Chondrocyte (in vitro differentiated cells): ENCODE measurements around the gene ATG4B. TPM values are rescaled to one million over a fixed set of nuclear protein-coding genes. Genes with fewer than 3 reads are reported as not detected.
A peak's percentile ranks its signal among the peaks of the same experiment; 100 is the strongest.

Experiments
- DNase-seq: peaks from one replicate; pipeline ENCODE4 v3.0.0; 2021; ENCODE audit warnings: mixed read lengths, low spot score
- H3K27ac Mint-ChIP-seq: one replicate; pipeline ENCODE4 v1.8.0; 2021; ENCODE audit warnings: mild to moderate bottlenecking, moderate library complexity, mixed read lengths; ENCODE audit not compliant: unreplicated experiment
- H3K27me3 Mint-ChIP-seq: 2 replicates; pipeline ENCODE4 v1.8.0; 2021; ENCODE audit warnings: low read depth, mixed read lengths
- H3K36me3 Mint-ChIP-seq: 2 replicates; pipeline ENCODE4 v1.8.0; 2021; ENCODE audit warnings: low read depth, mixed read lengths
- H3K4me1 Mint-ChIP-seq: 2 replicates; pipeline ENCODE4 v1.8.0; 2021; ENCODE audit warnings: low read depth, mild to moderate bottlenecking, mixed read lengths
- H3K4me3 Mint-ChIP-seq: one replicate; pipeline ENCODE4 v1.8.0; 2021; ENCODE audit warnings: mild to moderate bottlenecking, moderate library complexity, mixed read lengths; ENCODE audit not compliant: unreplicated experiment
- H3K9me3 Mint-ChIP-seq: 2 replicates; pipeline ENCODE4 v1.8.0; 2021; ENCODE audit warnings: low read depth, mixed read lengths
- CTCF ChIP-seq: fragments of 200-600 bp; sonication (generic); IDR thresholded peaks from 2 replicates; pipeline ENCODE4 v1.5.0; 2021; ENCODE audit warnings: antibody characterized with exemption, mild to moderate bottlenecking, moderate library complexity
- total RNA-seq: library from RNA; stranded (reverse); gene quantifications from 3 replicates; pipeline ENCODE4 v1.2.1, GENCODE V29; 2021

Gene ATG4B
- total RNA-seq, 1 donor from 2014 or later = 57.2 TPM

DNA sequence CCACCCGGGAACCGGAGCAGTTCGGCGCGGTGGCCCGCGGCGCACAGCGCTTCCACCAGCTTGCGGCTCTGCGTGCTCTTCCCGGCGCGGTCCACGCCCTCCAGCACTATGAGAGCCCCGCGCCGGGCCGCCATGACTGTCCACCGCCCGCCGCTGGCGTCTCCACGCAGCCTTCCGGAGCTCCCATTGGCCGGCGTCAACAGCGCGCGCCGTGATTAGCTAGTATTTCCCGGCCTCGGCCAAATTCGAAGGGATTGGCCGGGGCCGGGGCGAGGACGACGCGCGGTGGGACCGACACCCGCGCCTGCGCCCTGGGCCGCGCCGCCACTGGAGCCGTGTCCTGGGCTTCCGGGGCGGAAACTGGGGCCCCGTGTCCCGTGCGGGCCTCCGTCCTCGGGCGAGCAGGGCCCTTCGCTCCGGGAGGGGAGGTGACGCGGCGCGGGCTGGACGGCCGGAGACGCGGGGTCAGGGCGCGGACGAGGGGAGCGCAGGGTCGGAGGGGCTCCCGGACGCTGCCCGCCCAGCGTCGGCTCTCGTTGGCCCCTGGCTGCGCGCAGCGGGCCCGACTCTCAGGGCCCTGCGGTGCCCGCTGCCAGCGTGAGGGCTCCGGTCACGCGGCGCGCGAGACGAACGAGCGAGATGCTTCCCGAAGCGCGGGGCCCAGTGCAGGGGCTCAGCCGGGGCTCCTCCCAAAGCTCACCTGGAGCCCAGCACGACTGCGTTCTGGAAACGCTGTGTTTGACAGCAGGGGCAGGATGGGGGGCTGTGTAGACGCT, 49.3 kb downstream of the ATG4B start, which contains the start of gene DTYMK:
DTYMK (minus strand) TSS at position 166 of the 776 bp plus-strand sequence; CDS start at position 134, 32 bp downstream.
- Mint-ChIP-seq H3K9me3 (no peaks in the 10 kb centered on the region), H3K36me3 (peaks cover 1% of the 10 kb centered on the region)

DNA sequence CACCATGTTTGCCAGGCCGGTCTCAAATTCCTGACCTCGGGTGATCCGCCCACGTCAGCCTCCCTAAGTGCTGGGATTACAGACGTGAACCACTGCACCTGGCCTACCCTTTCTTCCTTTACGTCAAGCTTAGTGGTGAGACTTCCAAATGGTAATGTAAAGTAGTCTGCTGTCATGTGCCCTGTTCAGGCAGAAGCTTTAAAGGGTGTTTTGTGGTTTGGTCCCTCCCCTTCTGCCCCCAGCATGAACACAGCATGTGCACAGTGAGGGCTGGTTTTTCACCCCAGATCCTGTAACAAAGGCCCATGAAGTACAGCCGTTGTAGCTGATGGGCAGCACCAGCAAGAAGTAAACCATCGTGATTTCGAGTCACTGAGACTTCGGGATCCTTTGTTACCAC, 51.8 kb downstream of the ATG4B start:
- no peak for TF ChIP-seq CTCF
- Mint-ChIP-seq H3K27me3 (no peaks in the 10 kb centered on the region), H3K4me3 (no peak overlapping the region), H3K36me3 (peaks cover 3% of the 10 kb centered on the region), H3K9me3 (no peaks in the 10 kb centered on the region), H3K4me1 (peaks cover 28% of the 10 kb centered on the region), H3K27ac (no peak overlapping the region)
- DNase-seq = no peak

More for the DNA sequence above, 49.3 kb downstream of the ATG4B start, which contains the start of gene DTYMK:
- peak within 1 kb of the TSS; percentile 95 for H3K27ac Mint-ChIP-seq
- no peak for TF ChIP-seq CTCF
- H3K27me3 Mint-ChIP-seq = no peaks in the 10 kb centered on the region
- H3K4me3 Mint-ChIP-seq = peak within 1 kb of the TSS; percentile 92
- H3K4me1 Mint-ChIP-seq = peaks cover 22% of the 10 kb centered on the region
- peak; percentile 98 for DNase-seq

DNA sequence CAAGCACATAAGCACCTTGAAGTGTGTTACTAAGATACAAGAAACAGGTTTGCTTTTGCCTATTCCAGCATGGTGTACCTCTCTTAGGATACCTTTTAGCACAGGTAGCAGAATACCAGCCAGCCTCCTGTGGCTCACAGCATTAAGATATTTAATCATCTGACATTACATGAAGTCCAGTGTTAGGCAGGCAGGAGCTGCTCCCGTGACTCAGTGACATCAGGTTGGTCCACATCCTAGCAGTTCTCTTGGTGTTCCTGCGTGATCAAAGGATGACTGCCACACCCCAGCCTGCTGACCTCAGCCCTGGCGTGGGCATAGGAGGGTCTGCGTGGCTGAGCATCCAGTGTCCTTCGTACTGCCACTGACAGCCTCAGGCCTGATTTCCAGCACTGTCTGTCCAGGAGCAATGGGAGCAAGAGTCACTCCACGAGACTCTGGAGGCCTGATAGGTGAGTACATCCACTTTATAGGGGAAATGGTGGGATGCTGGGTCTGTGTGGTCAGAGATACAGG, 52.8 kb downstream of the ATG4B start:
- Mint-ChIP-seq H3K4me1 (peaks cover 28% of the 10 kb centered on the region), H3K27me3 (no peaks in the 10 kb centered on the region), H3K36me3 (peaks cover 3% of the 10 kb centered on the region), H3K9me3 (no peaks in the 10 kb centered on the region), H3K4me3 (no peak overlapping the region), H3K27ac (no peak overlapping the region)
- TF ChIP-seq CTCF = no peak
- DNase-seq = no peak

DNA sequence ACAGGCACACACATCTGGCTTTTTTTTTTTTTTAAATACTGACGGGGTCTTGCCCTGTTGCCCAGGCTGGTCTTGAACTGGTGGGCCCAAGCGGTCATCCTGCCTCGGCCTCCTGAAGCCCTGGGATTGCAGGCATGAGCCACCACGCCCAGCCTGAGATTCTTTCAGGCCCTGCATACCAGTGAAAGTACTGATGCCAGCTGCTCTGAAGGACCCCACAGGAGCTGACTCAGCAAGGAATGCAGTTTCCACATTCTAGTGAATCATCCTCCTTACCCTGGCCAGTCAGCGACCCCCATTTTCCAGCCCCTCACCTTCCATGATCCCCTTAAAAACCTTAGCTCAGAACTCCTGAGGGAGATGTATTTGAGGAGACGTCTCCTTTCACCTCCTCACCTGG, 55.0 kb downstream of the ATG4B start:
- no peaks in the 10 kb centered on the region for H3K27me3 Mint-ChIP-seq
- peaks cover 3% of the 10 kb centered on the region for H3K36me3 Mint-ChIP-seq
- no peak for TF ChIP-seq CTCF
- H3K4me1 Mint-ChIP-seq = peaks cover 19% of the 10 kb centered on the region
- DNase-seq = no peak
- no peaks in the 10 kb centered on the region for H3K9me3 Mint-ChIP-seq
- peak overlapping the region; percentile 85 for H3K27ac Mint-ChIP-seq
- no peak overlapping the region for H3K4me3 Mint-ChIP-seq

GRCh38 chr2:241695651-241696050, 58.2 kb downstream of the ATG4B start:
- Mint-ChIP-seq H3K27ac (no peak overlapping the region), H3K36me3 (peaks cover 3% of the 10 kb centered on the region), H3K4me1 (peaks cover 9% of the 10 kb centered on the region), H3K4me3 (no peak overlapping the region), H3K27me3 (no peaks in the 10 kb centered on the region), H3K9me3 (no peaks in the 10 kb centered on the region)
- TF ChIP-seq CTCF = no peak
- DNase-seq = no peak
